GM12892 (cell line): ENCODE results near the gene HIVEP3.

Source experiments
- DNase-seq: peaks from one replicate; pipeline ENCODE4 v3.0.0; 2011; ENCODE audit not compliant: insufficient read length
- FAIRE-seq: peaks from 2 replicates; lab custom pipeline; 2011; peaks lifted over from hg19 to GRCh38; lab: Jason Lieb, UNC
- POLR2A ChIP-seq: IDR thresholded peaks from 2 replicates; pipeline ENCODE4 v1.6.1; 2011; ENCODE audit warnings: low read depth, low read length, control low read depth
- POLR2AphosphoS5 ChIP-seq: IDR thresholded peaks from 2 replicates; pipeline ENCODE4 v1.6.1; 2011; ENCODE audit warnings: low read depth, low read length, control low read depth
- TAF1 ChIP-seq: IDR thresholded peaks from 2 replicates; pipeline ENCODE4 v1.6.1; 2011; ENCODE audit warnings: low read depth, mild to moderate bottlenecking, control low read depth, low read length, borderline replicate concordance

The HIVEP3 gene

DNA sequence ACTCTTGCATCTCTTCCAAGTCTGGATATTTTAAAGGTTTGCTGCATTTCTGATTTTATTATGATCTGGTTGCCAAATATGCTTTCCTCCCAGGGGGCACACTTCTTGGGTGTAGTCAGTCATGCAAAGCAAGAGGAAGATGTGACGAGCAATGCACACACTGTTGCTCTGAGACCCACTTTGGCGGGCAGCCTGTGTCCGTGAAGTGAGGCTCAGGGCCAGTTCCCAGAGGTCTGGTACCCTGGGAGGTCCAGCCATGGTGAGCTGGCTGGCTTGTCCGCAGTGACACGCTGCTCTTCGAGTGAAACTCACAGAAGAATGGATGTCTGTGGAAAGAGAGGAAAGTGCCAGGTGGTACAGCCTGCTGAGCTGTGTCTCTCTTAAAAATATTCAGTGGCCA lies 381.5 kb downstream of the HIVEP3 start:
- FAIRE-seq: no peak
- TF ChIP-seq POLR2AphosphoS5 (no peak), TAF1 (no peak), POLR2A (no peak)
- no peak for DNase-seq

DNA sequence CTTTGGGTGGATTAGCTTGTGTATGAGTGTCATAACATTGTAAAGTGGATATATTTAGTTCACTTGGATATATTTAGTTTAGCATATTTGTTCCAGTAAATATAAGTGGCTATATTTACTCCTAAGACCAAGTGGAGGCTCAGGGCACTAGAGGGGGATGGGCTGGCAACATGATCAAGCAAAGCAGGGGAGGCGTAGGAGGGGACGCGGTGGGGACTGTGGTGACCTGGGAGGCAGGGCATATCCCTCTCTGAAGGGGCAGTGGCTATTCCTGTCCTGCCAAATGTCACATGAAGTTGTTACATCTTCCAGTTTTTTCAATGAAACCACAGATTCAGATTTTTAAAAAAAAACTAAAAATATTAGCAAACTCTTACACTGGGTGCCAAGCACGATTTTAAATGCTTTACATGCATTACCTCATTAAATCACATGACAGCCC lies 382.3 kb downstream of the HIVEP3 start:
- no peak for FAIRE-seq
- no peak for DNase-seq
- no peak for TF ChIP-seq POLR2AphosphoS5
- TF ChIP-seq TAF1: no peak
- TF ChIP-seq POLR2A: no peak

DNA sequence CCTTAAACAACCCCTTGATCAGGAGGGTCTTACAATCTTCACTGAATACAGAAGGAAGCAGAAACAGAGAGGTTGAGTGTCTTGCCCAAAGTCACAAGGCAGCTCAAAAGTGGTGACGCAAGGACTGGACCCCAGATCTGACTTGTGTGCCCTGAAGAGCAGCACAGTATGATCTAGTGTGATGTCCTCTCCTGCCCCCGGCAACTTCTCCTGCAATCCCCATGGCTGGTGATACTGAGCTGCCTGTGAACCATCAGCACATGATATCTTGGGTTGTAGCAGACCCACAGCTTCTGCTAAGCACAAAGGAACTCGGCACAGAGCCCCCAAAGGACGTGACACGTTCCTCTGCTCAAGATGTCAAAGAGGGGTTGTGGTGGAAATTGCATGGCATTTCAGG lies 383.0 kb downstream of the HIVEP3 start:
- TF ChIP-seq POLR2A (no peak), POLR2AphosphoS5 (no peak), TAF1 (no peak)
- DNase-seq: no peak
- FAIRE-seq: no peak

DNA sequence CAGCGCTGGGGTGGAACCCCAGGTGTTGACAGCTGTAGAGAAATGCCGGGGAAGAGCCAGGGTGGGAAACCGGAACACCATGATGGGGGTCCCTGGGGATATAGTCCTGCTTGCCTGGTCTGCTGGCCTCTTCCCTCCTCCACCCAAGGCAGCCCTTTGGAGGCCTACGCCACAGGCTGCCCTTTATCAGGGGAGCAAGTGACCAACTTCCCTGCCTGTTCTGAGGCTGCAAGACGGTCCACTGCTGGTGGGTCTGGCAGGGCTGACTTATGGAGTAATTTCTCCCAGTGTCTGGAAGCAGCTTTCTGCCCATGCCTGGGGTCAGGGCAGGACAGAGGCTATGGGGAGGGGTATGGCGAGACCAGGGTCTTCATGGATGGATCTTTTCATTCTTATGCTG lies 383.4 kb downstream of the HIVEP3 start:
- FAIRE-seq: no peak
- TF ChIP-seq POLR2AphosphoS5 (no peak), POLR2A (no peak), TAF1 (no peak)
- DNase-seq: no peak

DNA sequence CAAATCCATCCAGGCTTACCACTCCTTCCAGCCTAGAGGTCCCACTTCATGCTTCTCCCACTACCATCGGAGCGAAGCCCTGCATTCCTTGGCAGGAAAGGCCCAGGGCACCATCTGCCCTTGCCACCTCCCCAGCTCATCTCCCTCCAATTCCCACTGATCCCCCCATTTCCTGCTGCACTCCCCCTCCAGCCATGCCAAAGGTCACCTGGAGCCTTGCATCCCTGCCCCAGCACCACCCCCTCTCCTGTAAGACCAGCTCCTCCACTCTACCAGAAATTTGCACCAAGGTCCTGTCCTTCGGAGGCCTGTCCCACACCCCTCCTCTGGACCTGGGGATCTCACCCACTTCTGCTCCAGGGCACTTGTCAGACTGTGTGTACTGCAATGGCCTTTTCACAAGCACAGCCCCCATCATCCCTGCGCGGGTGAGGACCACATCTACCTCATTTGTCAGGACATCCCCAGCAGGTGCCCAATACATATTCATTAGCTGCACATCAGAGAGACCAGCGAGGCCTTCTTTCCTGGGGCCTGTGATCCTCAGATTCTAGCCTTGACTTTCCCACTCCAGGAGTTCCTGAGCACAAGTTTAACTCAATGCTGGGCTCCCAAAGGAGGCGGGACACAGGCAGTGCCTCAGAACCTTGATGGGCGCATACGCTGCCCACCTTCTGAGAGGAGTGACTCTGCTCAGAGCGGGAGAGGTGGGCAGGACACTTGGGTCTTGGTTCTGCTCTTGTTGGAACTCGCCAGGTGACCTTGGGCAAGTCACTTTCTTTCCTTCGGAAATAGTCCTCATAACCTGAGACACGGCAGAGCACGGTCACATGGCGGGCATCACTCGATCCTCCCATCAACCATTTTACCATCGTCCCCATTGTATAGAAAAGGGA lies 384.3 kb downstream of the HIVEP3 start:
- no peak for FAIRE-seq
- no peak for DNase-seq
- TF ChIP-seq TAF1 (no peak), POLR2AphosphoS5 (no peak), POLR2A (no peak)

DNA sequence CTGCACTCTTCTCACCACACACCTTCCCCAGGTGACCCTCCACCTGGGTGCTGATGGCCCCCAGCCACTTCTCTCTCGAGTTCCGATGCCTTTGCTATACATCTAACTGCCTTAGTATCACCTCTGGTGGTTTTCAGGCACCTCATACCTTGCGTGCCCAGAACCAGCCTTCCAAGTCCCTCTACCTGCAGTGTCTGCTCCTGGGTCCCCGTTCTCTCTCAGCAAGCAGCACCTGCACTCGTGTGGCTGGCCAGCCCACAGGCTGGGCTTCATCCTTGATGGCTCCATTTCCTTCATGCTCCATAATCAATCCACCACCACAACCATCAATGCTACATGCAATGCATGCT lies 385.0 kb downstream of the HIVEP3 start:
- DNase-seq (no peak), FAIRE-seq (no peak)
- no peak for TF ChIP-seq POLR2AphosphoS5
- no peak for TF ChIP-seq TAF1
- no peak for TF ChIP-seq POLR2A

DNA sequence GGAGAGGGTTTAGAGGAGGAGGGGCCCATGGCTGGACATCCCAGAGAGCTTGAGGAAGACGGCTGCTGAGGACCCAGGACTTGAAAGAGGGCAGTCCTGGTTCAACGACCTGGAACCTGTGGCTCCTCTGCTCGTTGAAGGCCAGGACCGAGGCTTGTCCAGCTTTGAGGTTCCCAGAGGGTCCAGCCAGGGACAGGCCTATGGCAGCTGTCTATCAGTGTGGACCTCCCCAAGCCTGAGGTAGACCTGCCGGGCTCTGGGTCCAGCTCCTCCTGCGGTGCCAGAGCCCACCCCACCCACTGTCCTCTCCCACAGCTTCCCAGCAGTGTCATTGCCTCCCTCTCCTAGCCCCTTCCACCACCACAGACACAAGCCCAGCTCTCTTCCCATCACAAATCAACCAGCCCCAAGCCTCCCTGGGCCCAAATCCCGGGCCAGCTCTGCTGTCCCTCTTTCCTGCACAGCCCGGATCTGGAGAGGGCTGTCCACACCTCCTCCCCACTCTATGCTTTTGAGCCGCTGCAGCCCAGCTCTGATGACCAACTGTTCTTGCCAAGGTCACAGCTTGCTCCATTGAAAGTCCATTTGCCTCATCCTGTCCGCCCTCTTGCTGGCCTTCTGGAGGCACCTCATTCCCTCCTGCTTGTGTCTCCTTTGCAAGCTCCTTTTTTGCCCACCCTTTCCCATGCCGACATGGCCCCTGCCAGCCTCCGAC lies 385.5 kb downstream of the HIVEP3 start:
- FAIRE-seq: no peak
- no peak for DNase-seq
- TF ChIP-seq TAF1 (no peak), POLR2A (no peak), POLR2AphosphoS5 (no peak)

DNA sequence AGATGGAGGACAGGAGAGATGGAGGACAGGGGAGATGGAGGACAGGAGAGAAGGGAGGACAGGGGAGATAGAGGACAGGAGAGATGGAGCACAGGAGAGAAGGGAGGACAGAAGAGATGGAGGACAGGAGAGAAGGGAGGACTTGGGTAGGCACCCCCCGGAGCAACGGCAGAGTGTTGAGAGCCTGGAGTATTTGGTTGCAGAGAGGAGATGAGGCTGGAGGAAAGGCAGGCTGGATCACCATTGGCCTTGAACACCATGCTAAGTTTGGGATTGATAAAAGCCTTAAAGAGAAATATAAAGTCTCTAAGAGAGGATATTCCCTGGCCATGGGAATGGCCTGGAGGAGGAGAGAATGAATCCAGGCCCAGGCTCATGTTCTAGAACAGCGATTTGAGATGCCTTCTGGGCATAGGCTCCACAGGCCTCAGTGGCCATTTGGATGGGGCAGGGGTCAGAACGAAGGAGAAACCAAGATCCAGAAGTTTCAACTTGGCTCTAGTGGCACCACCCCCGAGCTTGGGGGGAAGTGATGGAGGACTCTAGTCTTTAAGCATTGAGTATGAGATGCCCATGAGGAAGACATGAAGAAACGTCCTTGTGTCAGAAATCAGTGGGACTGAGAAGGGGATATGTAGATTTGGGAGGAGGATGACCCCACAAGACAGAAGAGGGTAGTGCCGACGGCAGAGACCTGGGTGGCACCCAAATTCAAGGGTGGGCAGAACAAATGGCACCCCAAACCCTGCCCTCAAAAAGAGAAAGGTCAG lies 386.3 kb downstream of the HIVEP3 start:
- DNase-seq (no peak), FAIRE-seq (no peak)
- TF ChIP-seq POLR2A: no peak
- no peak for TF ChIP-seq TAF1
- no peak for TF ChIP-seq POLR2AphosphoS5

DNA sequence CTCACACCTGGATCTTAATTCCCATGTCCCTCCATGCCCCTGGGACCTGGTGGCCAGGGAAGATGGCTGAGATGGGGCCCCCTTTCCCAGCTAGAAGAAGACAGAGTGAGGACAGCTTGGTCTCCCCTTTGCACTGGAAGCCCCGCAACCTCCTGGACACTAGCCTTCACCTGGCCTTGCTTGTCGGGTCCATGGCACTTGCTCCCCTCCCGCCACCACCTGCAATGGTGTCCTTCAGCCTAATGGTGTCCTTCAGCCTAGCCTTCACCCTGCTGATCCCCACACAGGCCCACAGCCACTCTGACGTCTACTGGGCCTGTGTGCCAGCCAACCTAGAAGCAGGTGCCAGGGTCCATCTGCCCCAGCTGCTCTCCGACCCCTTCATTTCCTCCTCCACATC lies 388.3 kb downstream of the HIVEP3 start:
- DNase-seq: no peak
- TF ChIP-seq POLR2AphosphoS5 (no peak), TAF1 (no peak), POLR2A (no peak)
- no peak for FAIRE-seq

DNA sequence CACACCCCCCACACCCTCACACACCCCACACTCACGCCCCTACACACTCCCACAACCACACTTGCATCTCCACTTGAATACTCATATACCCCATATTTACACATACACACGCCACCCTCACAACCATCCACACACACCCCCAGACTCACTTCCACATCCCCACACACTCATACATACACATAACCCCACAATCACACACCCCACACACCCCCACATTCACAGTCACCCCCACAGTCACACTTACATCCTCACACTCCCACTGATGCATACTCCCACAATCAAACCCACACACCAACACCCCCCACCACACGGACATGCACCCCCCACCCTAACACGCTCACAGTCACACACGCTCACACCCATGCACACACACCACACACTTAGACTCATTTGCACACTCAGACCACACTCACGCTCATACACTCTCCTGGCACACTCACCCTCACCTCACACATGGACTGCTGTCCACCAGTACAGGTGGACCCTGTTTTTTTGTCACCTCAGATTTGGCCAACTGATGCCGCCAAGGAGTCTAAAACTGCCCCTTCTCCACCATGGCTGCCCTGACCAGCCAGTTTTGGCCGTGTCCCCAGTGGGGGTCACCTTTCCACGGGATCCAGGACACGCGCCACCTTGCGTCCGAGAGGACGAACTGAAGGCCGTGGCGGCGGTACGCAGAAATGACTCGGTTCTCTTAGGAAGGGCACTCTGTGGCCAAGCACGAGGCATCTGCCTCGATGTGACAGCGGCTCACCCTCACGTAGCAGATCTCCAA lies 388.9 kb downstream of the HIVEP3 start:
- no peak for DNase-seq
- FAIRE-seq: no peak
- TF ChIP-seq POLR2A (no peak), TAF1 (no peak), POLR2AphosphoS5 (no peak)

DNA sequence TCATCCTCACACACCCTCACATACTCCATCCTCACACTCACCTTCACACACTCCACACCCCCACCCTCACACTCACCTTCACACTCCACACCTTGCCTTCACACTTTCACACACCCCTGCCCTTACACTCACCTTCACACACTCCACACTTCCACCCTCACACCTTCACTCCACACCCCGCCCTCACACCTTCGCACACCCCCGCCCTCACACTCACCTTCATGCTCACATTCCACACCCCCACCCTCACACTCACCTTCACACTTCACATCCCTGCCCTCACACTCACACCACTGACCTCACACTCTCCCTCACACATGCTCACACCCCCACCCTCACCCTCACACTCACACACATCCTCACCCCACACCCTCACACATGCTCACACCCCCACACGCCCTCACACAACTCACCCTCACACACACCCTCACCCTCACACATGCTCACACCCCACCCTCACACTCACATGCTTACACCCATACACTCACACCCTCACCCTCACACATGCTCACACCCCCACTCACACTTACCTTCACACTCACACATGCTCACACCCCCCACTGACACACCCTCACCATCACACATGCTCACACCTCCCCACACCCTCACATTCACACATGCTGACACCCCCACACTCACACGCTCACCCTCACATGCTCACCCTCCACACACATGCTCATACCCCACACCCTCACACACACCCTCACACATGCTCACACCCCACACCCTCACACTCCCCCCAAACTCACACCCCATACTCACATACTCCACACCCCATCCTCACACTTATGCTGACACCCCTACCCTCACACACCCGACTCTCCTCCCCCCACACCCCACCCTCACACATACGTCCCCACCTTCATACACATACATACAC lies 389.8 kb downstream of the HIVEP3 start:
- TF ChIP-seq TAF1 (no peak), POLR2AphosphoS5 (no peak)
- no peak for FAIRE-seq
- no peak for DNase-seq
